K562 (cell line): ENCODE results near the gene TMEM117. TPM values are rescaled to one million over a fixed set of nuclear protein-coding genes. Genes with fewer than 3 reads are reported as not detected.

Experiments used
- ETV5 ChIP-seq: sonication (generic); formaldehyde crosslinking; IDR thresholded peaks from 2 replicates; pipeline ENCODE4 v1.4.0; 2020; ENCODE audit warnings: low read depth, mild to moderate bottlenecking, missing genetic modification reagents
- HDAC3 ChIP-seq: fragments of 450-650 bp; IDR thresholded peaks from 2 replicates; pipeline ENCODE4 v1.6.1; 2018; ENCODE audit warnings: borderline replicate concordance, mild to moderate bottlenecking, moderate library complexity; ENCODE audit not compliant: partially characterized antibody
- SRSF1 ChIP-seq: fragments of 200-400 bp; formaldehyde crosslinking; IDR thresholded peaks from 2 replicates; pipeline ENCODE4 v1.6.1; 2017; ENCODE audit warnings: mild to moderate bottlenecking, low read depth, low read length, moderate library complexity
- XRCC5 ChIP-seq: fragments of 200-400 bp; formaldehyde crosslinking; IDR thresholded peaks from 2 replicates; pipeline ENCODE4 v1.6.1; 2017; ENCODE audit warnings: low read depth, mild to moderate bottlenecking, low read length
- ZBTB17 ChIP-seq: fragments of 450-650 bp; formaldehyde crosslinking; IDR thresholded peaks from 2 replicates; pipeline ENCODE4 v1.4.0; 2020; ENCODE audit warnings: mild to moderate bottlenecking
- ZKSCAN1 ChIP-seq: fragments of 150-350 bp; IDR thresholded peaks from 2 replicates; pipeline ENCODE4 v1.6.1; 2016; ENCODE audit warnings: low read depth, low read length
- ZNF253 ChIP-seq: fragments of 250-450 bp; sonication (Bioruptor Pico); conservative IDR thresholded peaks from 2 replicates; pipeline ENCODE4 v1.6.1; 2021; ENCODE audit warnings: mild to moderate bottlenecking
- polyA plus RNA-seq, 8 experiments: library from polyadenylated mRNA; depleted of rRNA in 4 of 8; stranded (reverse) in 5 of 8; unstranded in 3 of 8; fragments of >200 nt; fragmentation: Nextera tagmentation in 2 of 8; fragmentation: Illumina TruSeq in 1 of 8; extraction: Ambion mirVana in 2 of 8; extraction: Trizol in 1 of 8; gene quantifications; 2 replicates each; pipeline versions ENCODE4 v1.2.1 to v1.2.3, GENCODE V29; 2011 to 2014; ENCODE audit warnings: inconsistent platforms in 1 of 8, missing spikeins in 1 of 8
- total RNA-seq, 7 experiments: library from RNA; depleted of rRNA in 6 of 7; stranded (reverse); fragments of >200 nt in 6 of 7; fragmentation: Illumina TruSeq in 2 of 7; extraction: Trizol in 2 of 7; gene quantifications; 2 replicates each; pipeline versions ENCODE4 v1.2.1 to v1.2.3, GENCODE V29; 2011 to 2021; ENCODE audit warnings: low replicate concordance in 1 of 7
- TF ChIP-seq, protein P1 (sequence below): sonication (generic); formaldehyde crosslinking; IDR thresholded peaks from 2 replicates; pipeline ENCODE4 v1.8.0; 2022; ENCODE audit warnings: mild to moderate bottlenecking, low read depth, missing genetic modification reagents
- TF ChIP-seq, protein P2 (sequence below): fragments of 450-650 bp; IDR thresholded peaks from 2 replicates; pipeline ENCODE4 v1.6.1; 2017; ENCODE audit warnings: mild to moderate bottlenecking, moderate library complexity
- TF ChIP-seq, protein P3 (sequence below): fragments of 250-450 bp; sonication (Bioruptor Pico); IDR thresholded peaks from 2 replicates; pipeline ENCODE4 v1.4.0; 2020; ENCODE audit warnings: mild to moderate bottlenecking, moderate library complexity
- TF ChIP-seq, protein P4 (sequence below): sonication (generic); formaldehyde crosslinking; IDR thresholded peaks from 2 replicates; pipeline ENCODE4 v1.8.1; 2022; ENCODE audit warnings: missing genetic modification reagents
- TF ChIP-seq, protein P5 (sequence below), 2 experiments: fragments of 450-650 bp; IDR thresholded peaks; 2 replicates each; pipeline ENCODE4 v1.6.1; 2018; ENCODE audit warnings: mild to moderate bottlenecking in 2 of 2, low read depth in 1 of 2; ENCODE audit not compliant: partially characterized antibody in 2 of 2
- TF ChIP-seq, protein P6 (sequence below): sonication (generic); formaldehyde crosslinking; IDR thresholded peaks from 2 replicates; pipeline ENCODE4 v1.8.1; 2023; ENCODE audit warnings: mild to moderate bottlenecking, missing genetic modification reagents, moderate library complexity
- TF ChIP-seq, protein P7 (sequence below): fragments of 250-450 bp; sonication (Bioruptor Pico); IDR thresholded peaks from 2 replicates; pipeline ENCODE4 v1.6.1; 2021; ENCODE audit warnings: mild to moderate bottlenecking

The TMEM117 gene
- total and polyA plus RNA-seq, 9 of the 15 experiments (the other 6 are each of a cell fraction or from before 2014, with no cell fraction given) = 0.31 to 2.8 (median 1.0) TPM

DNA sequence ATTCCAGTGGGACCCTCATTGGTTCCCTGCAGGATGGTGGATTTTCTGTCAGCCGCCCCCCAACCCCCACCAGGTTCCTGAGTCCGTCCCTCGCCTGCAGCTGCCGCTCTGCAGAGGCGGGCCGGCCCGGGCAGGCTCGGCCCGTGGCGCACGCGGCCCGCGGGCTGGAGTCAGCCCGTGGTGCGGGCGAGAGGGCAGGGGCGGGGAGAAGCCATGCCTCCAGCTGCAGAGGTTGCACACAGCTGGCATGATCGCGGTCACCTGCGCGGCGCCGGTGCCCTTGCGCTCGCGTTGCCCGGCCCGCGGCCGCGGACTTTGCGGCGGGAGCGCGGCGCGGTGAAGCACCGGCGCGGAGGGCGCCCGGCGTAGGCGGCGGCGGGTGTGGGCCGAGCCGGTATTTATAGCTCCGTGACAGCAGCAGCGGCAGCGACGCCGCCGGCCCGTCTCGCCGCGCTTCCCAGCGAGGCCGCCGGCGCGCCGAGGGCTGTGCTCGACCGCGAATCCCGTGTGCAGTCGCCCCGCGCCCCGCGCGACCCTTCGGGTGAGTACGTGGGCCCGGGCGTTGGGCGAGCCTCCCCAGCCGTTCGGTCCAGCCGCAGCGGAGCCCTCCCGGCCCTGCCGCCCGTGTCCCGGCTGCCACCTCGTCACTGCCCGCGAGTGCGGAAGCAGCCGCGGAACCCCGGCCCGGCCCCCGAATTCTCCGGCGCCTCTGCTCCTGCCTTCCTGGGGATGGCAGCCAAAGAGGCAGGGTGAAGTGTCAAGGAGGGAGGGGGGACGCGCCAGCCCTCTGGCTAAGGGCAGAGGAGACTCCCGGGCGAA is at the start of gene TMEM117 (continued):
- TF ChIP-seq, protein P1, sequence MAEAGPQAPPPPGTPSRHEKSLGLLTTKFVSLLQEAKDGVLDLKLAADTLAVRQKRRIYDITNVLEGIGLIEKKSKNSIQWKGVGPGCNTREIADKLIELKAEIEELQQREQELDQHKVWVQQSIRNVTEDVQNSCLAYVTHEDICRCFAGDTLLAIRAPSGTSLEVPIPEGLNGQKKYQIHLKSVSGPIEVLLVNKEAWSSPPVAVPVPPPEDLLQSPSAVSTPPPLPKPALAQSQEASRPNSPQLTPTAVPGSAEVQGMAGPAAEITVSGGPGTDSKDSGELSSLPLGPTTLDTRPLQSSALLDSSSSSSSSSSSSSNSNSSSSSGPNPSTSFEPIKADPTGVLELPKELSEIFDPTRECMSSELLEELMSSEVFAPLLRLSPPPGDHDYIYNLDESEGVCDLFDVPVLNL (CRISPR knock-in tag) = no peak
- no peak for TF ChIP-seq ZKSCAN1
- TF ChIP-seq, protein P2, sequence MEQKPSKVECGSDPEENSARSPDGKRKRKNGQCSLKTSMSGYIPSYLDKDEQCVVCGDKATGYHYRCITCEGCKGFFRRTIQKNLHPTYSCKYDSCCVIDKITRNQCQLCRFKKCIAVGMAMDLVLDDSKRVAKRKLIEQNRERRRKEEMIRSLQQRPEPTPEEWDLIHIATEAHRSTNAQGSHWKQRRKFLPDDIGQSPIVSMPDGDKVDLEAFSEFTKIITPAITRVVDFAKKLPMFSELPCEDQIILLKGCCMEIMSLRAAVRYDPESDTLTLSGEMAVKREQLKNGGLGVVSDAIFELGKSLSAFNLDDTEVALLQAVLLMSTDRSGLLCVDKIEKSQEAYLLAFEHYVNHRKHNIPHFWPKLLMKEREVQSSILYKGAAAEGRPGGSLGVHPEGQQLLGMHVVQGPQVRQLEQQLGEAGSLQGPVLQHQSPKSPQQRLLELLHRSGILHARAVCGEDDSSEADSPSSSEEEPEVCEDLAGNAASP = no peak
- 0 out of 2 replicates have a peak, but pooled peaks have one; percentile 53 for TF ChIP-seq ZBTB17
- TF ChIP-seq ZNF253 = no peak
- TF ChIP-seq, protein P3, sequence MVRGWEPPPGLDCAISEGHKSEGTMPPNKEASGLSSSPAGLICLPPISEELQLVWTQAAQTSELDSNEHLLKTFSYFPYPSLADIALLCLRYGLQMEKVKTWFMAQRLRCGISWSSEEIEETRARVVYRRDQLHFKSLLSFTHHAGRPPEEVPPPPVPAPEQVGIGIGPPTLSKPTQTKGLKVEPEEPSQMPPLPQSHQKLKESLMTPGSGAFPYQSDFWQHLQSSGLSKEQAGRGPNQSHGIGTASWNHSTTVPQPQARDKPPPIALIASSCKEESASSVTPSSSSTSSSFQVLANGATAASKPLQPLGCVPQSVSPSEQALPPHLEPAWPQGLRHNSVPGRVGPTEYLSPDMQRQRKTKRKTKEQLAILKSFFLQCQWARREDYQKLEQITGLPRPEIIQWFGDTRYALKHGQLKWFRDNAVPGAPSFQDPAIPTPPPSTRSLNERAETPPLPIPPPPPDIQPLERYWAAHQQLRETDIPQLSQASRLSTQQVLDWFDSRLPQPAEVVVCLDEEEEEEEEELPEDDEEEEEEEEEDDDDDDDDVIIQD (CRISPR knock-in tag) = no peak
- TF ChIP-seq HDAC3 = no peak
- TF ChIP-seq ETV5 (CRISPR knock-in tag) = no peak
- TF ChIP-seq XRCC5 = no peak
- TF ChIP-seq, protein P4, sequence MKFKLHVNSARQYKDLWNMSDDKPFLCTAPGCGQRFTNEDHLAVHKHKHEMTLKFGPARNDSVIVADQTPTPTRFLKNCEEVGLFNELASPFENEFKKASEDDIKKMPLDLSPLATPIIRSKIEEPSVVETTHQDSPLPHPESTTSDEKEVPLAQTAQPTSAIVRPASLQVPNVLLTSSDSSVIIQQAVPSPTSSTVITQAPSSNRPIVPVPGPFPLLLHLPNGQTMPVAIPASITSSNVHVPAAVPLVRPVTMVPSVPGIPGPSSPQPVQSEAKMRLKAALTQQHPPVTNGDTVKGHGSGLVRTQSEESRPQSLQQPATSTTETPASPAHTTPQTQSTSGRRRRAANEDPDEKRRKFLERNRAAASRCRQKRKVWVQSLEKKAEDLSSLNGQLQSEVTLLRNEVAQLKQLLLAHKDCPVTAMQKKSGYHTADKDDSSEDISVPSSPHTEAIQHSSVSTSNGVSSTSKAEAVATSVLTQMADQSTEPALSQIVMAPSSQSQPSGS (CRISPR knock-in tag) = no peak
- no peak for TF ChIP-seq SRSF1
- TF ChIP-seq, protein P5, sequence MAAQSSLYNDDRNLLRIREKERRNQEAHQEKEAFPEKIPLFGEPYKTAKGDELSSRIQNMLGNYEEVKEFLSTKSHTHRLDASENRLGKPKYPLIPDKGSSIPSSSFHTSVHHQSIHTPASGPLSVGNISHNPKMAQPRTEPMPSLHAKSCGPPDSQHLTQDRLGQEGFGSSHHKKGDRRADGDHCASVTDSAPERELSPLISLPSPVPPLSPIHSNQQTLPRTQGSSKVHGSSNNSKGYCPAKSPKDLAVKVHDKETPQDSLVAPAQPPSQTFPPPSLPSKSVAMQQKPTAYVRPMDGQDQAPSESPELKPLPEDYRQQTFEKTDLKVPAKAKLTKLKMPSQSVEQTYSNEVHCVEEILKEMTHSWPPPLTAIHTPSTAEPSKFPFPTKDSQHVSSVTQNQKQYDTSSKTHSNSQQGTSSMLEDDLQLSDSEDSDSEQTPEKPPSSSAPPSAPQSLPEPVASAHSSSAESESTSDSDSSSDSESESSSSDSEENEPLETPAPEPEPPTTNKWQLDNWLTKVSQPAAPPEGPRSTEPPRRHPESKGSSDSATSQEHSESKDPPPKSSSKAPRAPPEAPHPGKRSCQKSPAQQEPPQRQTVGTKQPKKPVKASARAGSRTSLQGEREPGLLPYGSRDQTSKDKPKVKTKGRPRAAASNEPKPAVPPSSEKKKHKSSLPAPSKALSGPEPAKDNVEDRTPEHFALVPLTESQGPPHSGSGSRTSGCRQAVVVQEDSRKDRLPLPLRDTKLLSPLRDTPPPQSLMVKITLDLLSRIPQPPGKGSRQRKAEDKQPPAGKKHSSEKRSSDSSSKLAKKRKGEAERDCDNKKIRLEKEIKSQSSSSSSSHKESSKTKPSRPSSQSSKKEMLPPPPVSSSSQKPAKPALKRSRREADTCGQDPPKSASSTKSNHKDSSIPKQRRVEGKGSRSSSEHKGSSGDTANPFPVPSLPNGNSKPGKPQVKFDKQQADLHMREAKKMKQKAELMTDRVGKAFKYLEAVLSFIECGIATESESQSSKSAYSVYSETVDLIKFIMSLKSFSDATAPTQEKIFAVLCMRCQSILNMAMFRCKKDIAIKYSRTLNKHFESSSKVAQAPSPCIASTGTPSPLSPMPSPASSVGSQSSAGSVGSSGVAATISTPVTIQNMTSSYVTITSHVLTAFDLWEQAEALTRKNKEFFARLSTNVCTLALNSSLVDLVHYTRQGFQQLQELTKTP (IDR thresholded peaks at IDR 0.05; ENCODE audit: low read depth in 1 of 2, partially characterized antibody in 2 of 2) = no peak
- TF ChIP-seq, protein P6, sequence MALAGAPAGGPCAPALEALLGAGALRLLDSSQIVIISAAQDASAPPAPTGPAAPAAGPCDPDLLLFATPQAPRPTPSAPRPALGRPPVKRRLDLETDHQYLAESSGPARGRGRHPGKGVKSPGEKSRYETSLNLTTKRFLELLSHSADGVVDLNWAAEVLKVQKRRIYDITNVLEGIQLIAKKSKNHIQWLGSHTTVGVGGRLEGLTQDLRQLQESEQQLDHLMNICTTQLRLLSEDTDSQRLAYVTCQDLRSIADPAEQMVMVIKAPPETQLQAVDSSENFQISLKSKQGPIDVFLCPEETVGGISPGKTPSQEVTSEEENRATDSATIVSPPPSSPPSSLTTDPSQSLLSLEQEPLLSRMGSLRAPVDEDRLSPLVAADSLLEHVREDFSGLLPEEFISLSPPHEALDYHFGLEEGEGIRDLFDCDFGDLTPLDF (CRISPR knock-in tag) = no peak
- TF ChIP-seq, protein P7, sequence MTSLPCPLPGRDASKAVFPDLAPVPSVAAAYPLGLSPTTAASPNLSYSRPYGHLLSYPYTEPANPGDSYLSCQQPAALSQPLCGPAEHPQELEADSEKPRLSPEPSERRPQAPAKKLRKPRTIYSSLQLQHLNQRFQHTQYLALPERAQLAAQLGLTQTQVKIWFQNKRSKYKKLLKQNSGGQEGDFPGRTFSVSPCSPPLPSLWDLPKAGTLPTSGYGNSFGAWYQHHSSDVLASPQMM (CRISPR knock-in tag) = no peak
